NCI-H446 treated with DMSO at 0.1 percent for 48 hours (cell line): ENCODE data around the gene ACTG2.

Experiments used
- DNase-seq: peaks from one replicate; lab custom pipeline; 2025; lab: John Stamatoyannopoulos, UW

Gene ACTG2

DNA sequence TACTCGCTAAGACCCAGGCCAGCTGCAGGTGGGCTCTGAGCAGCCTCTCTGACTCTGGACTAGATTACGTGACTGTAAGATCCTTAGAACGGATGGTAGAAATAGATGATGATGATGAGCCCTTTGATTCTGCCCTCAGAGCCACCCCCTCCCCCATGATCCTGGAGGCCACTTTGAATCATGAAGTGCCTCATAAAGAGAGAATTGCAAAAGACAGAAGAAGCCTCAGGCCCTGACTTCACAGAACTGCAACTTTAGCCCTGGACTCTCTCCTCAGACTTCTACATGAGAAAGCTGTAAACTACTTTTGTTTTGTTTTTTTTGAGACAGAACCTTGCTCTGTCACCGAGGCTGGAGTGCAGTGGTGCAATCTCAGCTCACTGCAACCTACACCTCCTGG lies 76.5 kb downstream of the ACTG2 start:
- no peak for DNase-seq
